CD4-positive, alpha-beta T cell (primary cell): ENCODE results near the gene USP47. TPM values are rescaled to one million over a fixed set of nuclear protein-coding genes. Genes with fewer than 3 reads are reported as not detected.

Experiments used
- ATAC-seq: fragments of 200-7000 bp; cut with Tn5 transposase; one replicate; pipeline ENCODE4 v1.10.0; 2022; ENCODE audit warnings: mild to moderate bottlenecking; ENCODE audit not compliant: poor library complexity
- CTCF ChIA-PET: fragments of 350-600 bp; sonication (Branson Sonifier 250); formaldehyde crosslinking; loops from one replicate; lab custom pipeline; 2021; ENCODE audit warnings: antibody characterized with exemption, inconsistent platforms; lab: Charles Lee
- POLR2A ChIA-PET: fragments of 350-600 bp; sonication (Branson Sonifier 250); formaldehyde crosslinking; loops from one replicate; lab custom pipeline; 2021; ENCODE audit warnings: antibody characterized with exemption, inconsistent platforms; lab: Charles Lee
- DNase-seq, 14 experiments: peaks; one replicate each; pipeline ENCODE4 v3.0.0-alpha.2; 2013 to 2020; ENCODE audit warnings: mixed read lengths in 2 of 14
- H3K27ac ChIP-seq, 2 donors: one replicate each; pipeline versions ENCODE4 v1.5.1 to v1.7.0; 2013; ENCODE audit warnings: low read length in 2 of 2, low read depth in 1 of 2, mild to moderate bottlenecking in 1 of 2
- H3K27me3 ChIP-seq, 2 experiments: 1 replicate in 1 of 2; 2 replicates in 1 of 2; pipeline versions ENCODE4 v1.6.1 to v1.7.0; 2013; ENCODE audit warnings: low read length in 2 of 2, control low read depth in 1 of 2, mild to moderate bottlenecking in 1 of 2, moderate library complexity in 1 of 2; ENCODE audit not compliant: insufficient read depth in 2 of 2, control insufficient read depth in 1 of 2
- H3K36me3 ChIP-seq: one replicate; pipeline ENCODE4 v1.6.1; 2013; ENCODE audit warnings: low read length, control low read depth; ENCODE audit not compliant: insufficient read depth
- H3K4me1 ChIP-seq: one replicate; pipeline ENCODE4 v1.6.1; 2013; ENCODE audit warnings: low read length, control low read depth; ENCODE audit not compliant: insufficient read depth
- H3K4me3 ChIP-seq: one replicate; pipeline ENCODE4 v1.5.1; 2013; ENCODE audit warnings: mild to moderate bottlenecking, low read length, moderate library complexity
- H3K9me3 ChIP-seq, 2 experiments: 1 replicate in 1 of 2; 2 replicates in 1 of 2; pipeline versions ENCODE4 v1.6.1 to v1.7.0; 2013; ENCODE audit warnings: low read length in 2 of 2, mild to moderate bottlenecking in 2 of 2, control low read depth in 1 of 2, moderate library complexity in 1 of 2; ENCODE audit not compliant: control insufficient read depth in 1 of 2, insufficient read depth in 1 of 2
- H3K27ac Mint-ChIP-seq: one replicate; pipeline ENCODE4 v1.8.0; 2020; ENCODE audit warnings: mixed read lengths
- H3K27me3 Mint-ChIP-seq: one replicate; pipeline ENCODE4 v1.8.0; 2021; ENCODE audit warnings: mixed read lengths
- H3K36me3 Mint-ChIP-seq: one replicate; pipeline ENCODE4 v1.8.0; 2021; ENCODE audit warnings: low read depth, mixed read lengths
- H3K4me1 Mint-ChIP-seq: one replicate; pipeline ENCODE4 v1.8.0; 2021; ENCODE audit warnings: low read depth, mixed read lengths
- H3K4me3 Mint-ChIP-seq: one replicate; pipeline ENCODE4 v1.8.0; 2020; ENCODE audit warnings: mild to moderate bottlenecking, mixed read lengths
- H3K9me3 Mint-ChIP-seq: one replicate; pipeline ENCODE4 v1.8.0; 2020; ENCODE audit warnings: mixed read lengths
- CTCF ChIP-seq: fragments of 200-600 bp; IDR thresholded peaks from one replicate; pipeline ENCODE4 v1.8.0; 2022; ENCODE audit warnings: antibody characterized with exemption, mild to moderate bottlenecking
- intact Hi-C, 2 experiments: fragments of 100-400 bp; cut with DNase I in 1 of 2; cut with micrococcal nuclease in 1 of 2; formaldehyde crosslinking; loops; one replicate each; pipeline versions ENCODE4 v1.15.1 to v1.9.0; 2023 to 2025; cut with DNase I, micrococcal nuclease
- total RNA-seq, 174 experiments: library from RNA in 2 of 174; stranded (reverse) in 2 of 174; gene quantifications; one replicate each; pipeline ENCODE4 v1.2.3 and lab custom pipeline; 2021 to 2026

Gene USP47
- total RNA-seq, 2 experiments from 2014 or later, result 97.0 to 100 TPM

GRCh38 chr11:11980200-11980599 lies 138.4 kb downstream of the USP47 start:
- Mint-ChIP-seq H3K9me3 (no peaks in the 10 kb centered on the region), H3K27ac (no peak overlapping the region), H3K4me3 (no peak overlapping the region), H3K36me3 (no peaks in the 10 kb centered on the region), H3K4me1 (peaks cover 1% of the 10 kb centered on the region), H3K27me3 (no peaks in the 10 kb centered on the region)
- CTCF ChIA-PET, result no interaction called here
- H3K27me3 ChIP-seq, result no peaks in the 10 kb centered on the region
- no peaks in the 10 kb centered on the region for H3K36me3 ChIP-seq
- POLR2A ChIA-PET, result interaction anchor here (0.8 kb wide), 1 partner anchor 417 kb away, joined by 4 read pairs; no protein-coding TSS in a partner anchor
- TF ChIP-seq CTCF, result no peak
- peaks cover 4% of the 10 kb centered on the region for H3K4me1 ChIP-seq
- ATAC-seq, result no peak
- no peak overlapping the region for H3K4me3 ChIP-seq
- DNase-seq, result no peak
- peaks cover 0 to 15% of the 10 kb centered on the region in 2 experiments for H3K9me3 ChIP-seq
- H3K27ac ChIP-seq, result no peak overlapping the region
- intact Hi-C loops, result no loop called here

GRCh38 chr11:11980841-11981308 lies 139.1 kb downstream of the USP47 start:
- Histone ChIP-seq H3K9me3 (peaks cover 0 to 15% of the 10 kb centered on the region in 2 experiments), H3K4me1 (no peaks in the 10 kb centered on the region), H3K27ac (no peak overlapping the region), H3K36me3 (no peaks in the 10 kb centered on the region), H3K4me3 (no peak overlapping the region), H3K27me3 (no peaks in the 10 kb centered on the region)
- ChIA-PET POLR2A (no interaction called here), CTCF (no interaction called here)
- Mint-ChIP-seq H3K27ac (no peak overlapping the region), H3K36me3 (no peaks in the 10 kb centered on the region), H3K4me1 (no peaks in the 10 kb centered on the region), H3K27me3 (no peaks in the 10 kb centered on the region), H3K4me3 (no peak overlapping the region), H3K9me3 (no peaks in the 10 kb centered on the region)
- ATAC-seq (no peak), DNase-seq (no peak)
- intact Hi-C loops, result no loop called here
- TF ChIP-seq CTCF, result no peak

- no peak overlapping the region for H3K27ac ChIP-seq
- ATAC-seq (no peak), DNase-seq (no peak)
- H3K4me1 ChIP-seq, result no peaks in the 10 kb centered on the region
- no peaks in the 10 kb centered on the region for H3K27me3 ChIP-seq
- Mint-ChIP-seq H3K4me1 (no peaks in the 10 kb centered on the region), H3K36me3 (no peaks in the 10 kb centered on the region), H3K27me3 (no peaks in the 10 kb centered on the region), H3K27ac (no peak overlapping the region), H3K9me3 (no peaks in the 10 kb centered on the region), H3K4me3 (no peak overlapping the region)
- no peaks in the 10 kb centered on the region for H3K36me3 ChIP-seq
- H3K9me3 ChIP-seq, result peaks cover 0 to 15% of the 10 kb centered on the region in 2 experiments
- ChIA-PET CTCF (no interaction called here), POLR2A (no interaction called here)
- H3K4me3 ChIP-seq, result no peak overlapping the region
- no peak for TF ChIP-seq CTCF
- intact Hi-C loops, result no loop called here
These were observed 139.6 kb downstream of the USP47 start for GRCh38 chr11:11981364-11981763.
